NT2/D1 (cell line): Measurements from ENCODE around the gene CGB2.

Experiments used
- SUZ12 ChIP-seq: IDR thresholded peaks from 2 replicates; pipeline ENCODE4 v1.6.1; 2011; ENCODE audit not compliant: insufficient read length, insufficient read depth; ENCODE audit errors: extremely low read depth
- ZNF274 ChIP-seq: IDR thresholded peaks from 2 replicates; pipeline ENCODE4 v1.6.1; 2011; ENCODE audit warnings: mild to moderate bottlenecking, low read depth, low read length

GRCh38 chr19:48999481-49000325 lies 32.0 kb upstream of the CGB2 start:
- TF ChIP-seq ZNF274 (no peak), SUZ12 (no peak)
